Neural crest cell (in vitro differentiated cells): ENCODE data around the gene STAC2. TPM values are rescaled to one million over a fixed set of nuclear protein-coding genes. Genes with fewer than 3 reads are reported as not detected.
A peak's percentile ranks its signal among the peaks of the same experiment; 100 is the strongest.

Source experiments
- DNase-seq: peaks from one replicate; pipeline ENCODE4 v3.0.0; 2021; ENCODE audit warnings: low read depth, mixed read lengths, low spot score
- H3K27ac Mint-ChIP-seq: one replicate; pipeline ENCODE4 v1.8.0; 2021; ENCODE audit warnings: mild to moderate bottlenecking, mixed read lengths; ENCODE audit not compliant: unreplicated experiment
- H3K27me3 Mint-ChIP-seq: 2 replicates; pipeline ENCODE4 v1.8.0; 2021; ENCODE audit warnings: low read depth, mild to moderate bottlenecking, mixed read lengths
- H3K36me3 Mint-ChIP-seq: 2 replicates; pipeline ENCODE4 v1.8.0; 2021; ENCODE audit warnings: low read depth, mild to moderate bottlenecking, mixed read lengths
- H3K4me1 Mint-ChIP-seq: 2 replicates; pipeline ENCODE4 v1.8.0; 2021; ENCODE audit warnings: mixed read lengths
- H3K4me3 Mint-ChIP-seq: one replicate; pipeline ENCODE4 v1.8.0; 2021; ENCODE audit warnings: mild to moderate bottlenecking, mixed read lengths
- H3K9me3 Mint-ChIP-seq: 2 replicates; pipeline ENCODE4 v1.8.0; 2021; ENCODE audit warnings: mixed read lengths
- CTCF ChIP-seq: fragments of 200-600 bp; sonication (generic); conservative IDR thresholded peaks from 2 replicates; pipeline ENCODE4 v1.5.0; 2021; ENCODE audit warnings: antibody characterized with exemption, mild to moderate bottlenecking
- total RNA-seq: library from RNA; stranded (reverse); gene quantifications from 2 replicates; pipeline ENCODE4 v1.2.1, GENCODE V29; 2021

Gene STAC2
- total RNA-seq, 1 donor from 2014 or later, result 1.0 TPM

- no peak overlapping the region for H3K27ac Mint-ChIP-seq
- peaks cover 60% of the 10 kb centered on the region for H3K27me3 Mint-ChIP-seq
- peaks cover 15% of the 10 kb centered on the region for H3K4me1 Mint-ChIP-seq
- no peak for DNase-seq
- TF ChIP-seq CTCF, result no peak
- peak overlapping the region; percentile 74 for H3K4me3 Mint-ChIP-seq
- no peaks in the 10 kb centered on the region for H3K36me3 Mint-ChIP-seq
- H3K9me3 Mint-ChIP-seq, result no peaks in the 10 kb centered on the region
Measured at GRCh38 chr17:39224778-39225307, 902 bp downstream of the STAC2 start.

GRCh38 chr17:39223907-39224777, 1.6 kb downstream of the STAC2 start:
- H3K4me1 Mint-ChIP-seq, result peaks cover 8% of the 10 kb centered on the region
- peak overlapping the region; percentile 69 for H3K4me3 Mint-ChIP-seq
- peaks cover 63% of the 10 kb centered on the region for H3K27me3 Mint-ChIP-seq
- no peak for TF ChIP-seq CTCF
- no peak overlapping the region for H3K27ac Mint-ChIP-seq
- no peaks in the 10 kb centered on the region for H3K36me3 Mint-ChIP-seq
- H3K9me3 Mint-ChIP-seq, result no peaks in the 10 kb centered on the region
- DNase-seq, result no peak

GRCh38 chr17:39222866-39223834, 2.6 kb downstream of the STAC2 start:
- Mint-ChIP-seq H3K27ac (no peak overlapping the region), H3K4me3 (peak overlapping the region; percentile 69), H3K36me3 (no peaks in the 10 kb centered on the region), H3K4me1 (peaks cover 6% of the 10 kb centered on the region), H3K27me3 (peaks cover 73% of the 10 kb centered on the region), H3K9me3 (no peaks in the 10 kb centered on the region)
- no peak for DNase-seq
- no peak for TF ChIP-seq CTCF

GRCh38 chr17:39222151-39222550, 3.6 kb downstream of the STAC2 start:
- H3K36me3 Mint-ChIP-seq, result no peaks in the 10 kb centered on the region
- H3K4me3 Mint-ChIP-seq, result no peak overlapping the region

More at GRCh38 chr17:39222151-39222550, 3.6 kb downstream of the STAC2 start:
- H3K4me1 Mint-ChIP-seq, result peaks cover 6% of the 10 kb centered on the region
- no peaks in the 10 kb centered on the region for H3K9me3 Mint-ChIP-seq
- DNase-seq, result no peak
- peaks cover 72% of the 10 kb centered on the region for H3K27me3 Mint-ChIP-seq
- H3K27ac Mint-ChIP-seq, result no peak overlapping the region
- TF ChIP-seq CTCF, result no peak
